ENCODE results near the gene SPATA45.

The SPATA45 gene

DNA sequence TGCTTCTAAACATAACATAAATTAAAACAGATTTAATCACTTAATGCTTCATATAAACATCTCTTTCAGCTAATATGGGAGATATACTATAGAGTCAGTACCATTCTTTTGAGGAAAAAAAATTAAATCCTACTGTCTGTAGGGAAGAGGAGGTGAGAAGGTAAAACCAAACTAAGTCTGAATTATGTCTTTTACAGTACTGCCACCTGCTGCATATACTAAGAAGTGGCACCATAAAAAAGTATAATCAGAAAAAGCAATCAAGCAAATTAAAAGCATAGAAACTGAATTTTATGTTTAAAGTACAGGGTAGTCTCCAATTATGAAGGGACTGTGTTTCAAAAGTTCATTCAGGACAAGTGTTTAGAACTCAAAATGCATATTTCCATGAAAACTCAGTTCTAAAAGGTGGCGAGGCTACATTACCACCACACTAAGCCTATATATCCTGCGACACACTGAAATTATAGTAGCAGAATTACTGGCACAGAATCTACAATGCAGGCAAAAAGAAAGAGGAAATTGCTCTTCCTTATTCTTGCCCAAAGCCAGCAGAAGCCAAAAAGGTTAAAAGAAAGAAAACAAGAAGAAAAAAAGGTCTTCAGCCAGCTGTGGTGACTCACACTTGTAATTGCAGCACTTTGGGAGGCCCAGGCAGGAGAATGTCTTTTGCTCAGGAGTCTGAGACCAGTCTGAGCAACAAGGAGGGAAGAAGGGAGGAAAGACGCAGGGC, 64.9 kb downstream of the SPATA45 start:
- no peak overlapping the region for H3K4me3 ChIP-seq (ENCODE audit: low read depth, low read length)

DNA sequence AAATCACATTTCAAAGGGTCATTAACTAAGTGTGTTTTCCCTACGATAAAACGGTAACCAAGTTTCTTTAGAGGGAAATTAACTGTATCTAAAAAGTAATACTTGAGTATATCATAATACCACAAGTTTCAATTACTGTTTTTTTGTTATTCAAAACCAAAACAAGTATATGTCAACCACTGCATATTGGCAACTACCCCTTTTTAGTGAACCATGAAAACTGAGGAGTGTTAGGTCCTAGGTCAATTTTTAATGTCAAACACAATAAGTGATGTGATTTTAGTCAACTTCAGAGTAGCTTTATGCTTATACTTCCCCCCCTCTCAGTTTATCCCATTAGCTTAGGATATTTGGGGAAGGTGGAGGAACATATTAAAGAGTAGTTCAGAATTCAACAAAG, 66.2 kb downstream of the SPATA45 start:
- no peak overlapping the region for H3K4me3 ChIP-seq (ENCODE audit: low read depth, low read length)

DNA sequence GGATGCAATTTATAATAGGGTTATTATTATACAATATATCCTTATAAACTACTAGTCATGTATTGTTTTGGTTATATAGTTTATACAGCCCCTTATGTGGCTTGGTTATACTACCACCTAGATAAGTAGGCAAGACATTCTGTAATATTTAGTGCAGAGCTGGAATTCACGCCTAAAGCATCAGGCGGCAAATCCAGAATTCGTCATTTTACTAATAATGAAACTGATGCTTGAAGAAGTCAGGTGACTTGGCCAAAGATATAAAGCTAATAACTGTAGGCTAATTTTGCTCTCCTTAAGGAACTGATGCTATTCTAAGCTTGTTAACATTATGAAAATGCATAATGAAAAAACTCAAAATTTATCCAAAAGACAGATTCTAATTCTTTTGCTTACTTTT, 66.7 kb downstream of the SPATA45 start:
- no peak overlapping the region for H3K4me3 ChIP-seq (ENCODE audit: low read depth, low read length)

Data from iPS-11a (cell line).